IgD-negative memory B cell (primary cell): ENCODE data around the gene NUTM2B. TPM values are rescaled to one million over a fixed set of nuclear protein-coding genes. Genes with fewer than 3 reads are reported as not detected.
"Not testable (repeated sequence)": the region's sequence is repeated elsewhere in the genome, so short reads cannot be mapped to it uniquely, and the experiment has no call there.

Source experiments
- H3K27ac Mint-ChIP-seq, 3 donors: one replicate each; pipeline ENCODE4 v1.8.0; 2020 to 2022; ENCODE audit warnings: mild to moderate bottlenecking in 3 of 3, mixed read lengths in 3 of 3, moderate library complexity in 1 of 3
- H3K27me3 Mint-ChIP-seq: one replicate; pipeline ENCODE4 v1.8.0; 2021; ENCODE audit warnings: mixed read lengths
- H3K36me3 Mint-ChIP-seq: one replicate; pipeline ENCODE4 v1.8.0; 2020; ENCODE audit warnings: mild to moderate bottlenecking, mixed read lengths
- H3K4me1 Mint-ChIP-seq, 3 donors: one replicate each; pipeline ENCODE4 v1.8.0; 2020 to 2022; ENCODE audit warnings: mixed read lengths in 3 of 3, mild to moderate bottlenecking in 1 of 3
- H3K4me3 Mint-ChIP-seq, 4 donors: one replicate each; pipeline ENCODE4 v1.8.0; 2020 to 2022; ENCODE audit warnings: mild to moderate bottlenecking in 4 of 4, mixed read lengths in 4 of 4, moderate library complexity in 3 of 4
- H3K9me3 Mint-ChIP-seq, 3 donors: one replicate each; pipeline ENCODE4 v1.8.0; 2020 to 2021; ENCODE audit warnings: mixed read lengths in 3 of 3, mild to moderate bottlenecking in 1 of 3
- polyA plus RNA-seq: library from polyadenylated mRNA; unstranded; fragments of 300-500 nt; fragmentation: Illumina TruSeq; gene quantifications from one replicate; pipeline ENCODE4 v1.2.3, GENCODE V29; 2021

Gene NUTM2B
- polyA plus RNA-seq, 1 donor from 2014 or later = 0.21 TPM

DNA sequence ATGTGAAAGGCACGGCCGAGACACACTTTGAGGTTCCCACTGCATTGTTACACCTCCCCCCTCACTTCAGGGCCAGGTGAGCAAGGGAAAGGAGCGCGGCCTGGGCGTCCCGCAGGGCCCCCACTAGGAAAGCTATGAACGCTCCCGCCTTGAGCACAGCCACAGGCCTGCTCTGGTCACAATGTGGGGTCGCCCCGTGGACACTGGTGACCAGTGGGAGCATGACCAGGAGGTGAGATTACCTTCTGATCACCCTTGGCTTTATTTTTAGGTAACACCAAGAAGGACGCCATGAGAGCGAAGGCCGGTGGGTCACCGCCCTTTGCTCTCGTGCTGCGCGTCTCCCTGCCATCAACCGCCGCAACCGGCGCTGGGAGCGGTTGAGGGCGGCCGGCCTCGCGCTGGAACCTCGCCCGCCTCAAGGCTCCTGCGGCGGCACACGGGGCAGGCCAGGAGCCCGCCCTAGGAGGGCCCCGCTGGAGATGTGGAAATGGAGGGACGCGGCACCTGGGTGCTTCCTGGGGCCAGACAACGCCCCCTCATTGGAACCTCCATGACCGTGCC lies 2.6 kb upstream of the NUTM2B start:
- not testable (repeated sequence) for H3K4me3 Mint-ChIP-seq, H3K36me3 Mint-ChIP-seq, H3K27me3 Mint-ChIP-seq, H3K9me3 Mint-ChIP-seq, H3K4me1 Mint-ChIP-seq, H3K27ac Mint-ChIP-seq

DNA sequence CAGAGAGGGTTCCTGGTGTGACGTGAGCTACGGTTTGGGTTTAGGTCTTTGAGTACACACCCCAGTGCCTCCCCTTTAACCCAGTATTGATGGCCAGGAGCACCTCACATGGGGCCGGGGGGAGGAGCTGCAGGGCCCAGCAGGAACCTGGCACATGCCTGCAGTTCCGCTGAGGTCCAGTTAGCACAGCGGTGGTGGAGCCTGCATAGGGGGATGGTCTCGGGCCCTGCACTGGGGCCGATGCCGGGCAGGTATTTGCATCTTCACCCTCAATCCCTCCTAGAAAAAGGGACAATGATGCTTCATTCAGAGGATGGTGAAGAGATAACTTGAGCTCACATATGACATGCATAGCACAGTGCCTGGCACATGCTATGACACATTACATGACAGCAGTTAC lies 4.0 kb downstream of the NUTM2B start:
- not testable (repeated sequence) for H3K4me1 Mint-ChIP-seq, H3K27me3 Mint-ChIP-seq, H3K27ac Mint-ChIP-seq, H3K36me3 Mint-ChIP-seq, H3K4me3 Mint-ChIP-seq, H3K9me3 Mint-ChIP-seq

DNA sequence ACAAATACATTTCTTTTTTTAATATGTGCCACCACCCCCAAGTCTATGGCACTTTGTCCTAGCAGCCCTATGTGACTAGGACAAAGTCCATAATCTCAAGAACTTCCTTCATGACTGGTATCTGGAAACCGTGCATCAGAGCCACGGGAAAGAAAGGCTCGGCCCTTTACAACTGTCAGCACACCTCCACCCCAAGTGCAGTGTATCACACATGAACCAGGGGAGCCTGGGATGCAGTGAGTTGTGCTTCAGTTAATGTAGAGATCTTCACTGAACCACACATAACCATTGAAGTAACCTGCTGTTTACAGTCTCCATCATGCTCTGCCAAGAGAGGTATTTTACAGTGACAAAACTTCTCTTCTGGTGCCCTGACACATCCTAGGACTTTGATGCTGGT lies 11.9 kb downstream of the NUTM2B start:
- not testable (repeated sequence) for H3K27ac Mint-ChIP-seq, H3K4me1 Mint-ChIP-seq, H3K27me3 Mint-ChIP-seq, H3K4me3 Mint-ChIP-seq, H3K9me3 Mint-ChIP-seq, H3K36me3 Mint-ChIP-seq

DNA sequence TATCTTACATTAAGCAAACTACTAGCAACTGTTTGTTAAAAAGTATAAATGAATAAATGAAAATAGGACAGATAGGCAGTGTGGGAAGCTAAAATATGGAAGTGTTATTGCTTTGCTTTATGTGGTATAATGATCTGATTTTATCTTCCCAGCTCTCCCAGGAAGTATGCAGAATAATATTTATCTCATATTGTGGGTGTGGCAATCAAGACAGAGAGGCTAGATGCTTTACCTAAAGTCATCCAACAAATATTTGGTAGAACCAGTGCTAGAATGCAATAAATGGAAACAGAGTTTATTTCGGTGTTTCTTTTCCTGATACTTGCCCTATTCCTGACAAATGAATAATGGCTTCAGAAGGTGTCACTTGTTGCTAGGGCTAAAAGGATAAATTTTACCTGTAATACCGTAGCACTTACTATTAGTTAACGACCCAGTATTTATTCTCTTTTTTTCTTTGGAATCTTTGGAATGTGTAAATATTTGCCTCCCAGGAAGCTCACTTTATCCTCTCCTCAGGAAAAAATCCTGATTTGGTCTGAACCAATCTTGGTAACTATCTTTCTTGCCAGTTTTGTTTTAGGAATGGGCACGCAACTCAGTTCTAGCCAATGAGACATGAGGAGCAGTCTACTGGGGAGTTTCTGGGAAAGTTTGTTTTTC lies 14.0 kb downstream of the NUTM2B start:
- not testable (repeated sequence) for H3K36me3 Mint-ChIP-seq, H3K27ac Mint-ChIP-seq, H3K4me1 Mint-ChIP-seq, H3K4me3 Mint-ChIP-seq, H3K27me3 Mint-ChIP-seq, H3K9me3 Mint-ChIP-seq

DNA sequence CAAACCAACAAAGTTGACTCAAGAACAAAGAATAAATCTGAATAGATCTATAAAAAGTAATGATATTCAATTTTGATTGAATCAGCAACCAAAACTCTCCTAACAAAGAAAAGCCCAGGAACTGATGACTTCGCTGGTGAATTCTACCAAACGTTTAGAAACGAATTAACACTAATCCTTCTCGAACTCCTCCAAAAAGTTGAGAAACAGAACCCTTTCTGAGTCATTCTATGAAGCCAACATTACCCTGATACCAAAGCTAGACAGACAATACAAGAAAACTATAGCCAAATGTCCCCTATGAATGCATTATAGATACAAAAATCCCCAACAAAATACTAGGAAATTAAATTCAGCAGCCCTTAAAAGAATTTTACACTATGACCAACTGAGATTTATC lies 17.0 kb downstream of the NUTM2B start:
- not testable (repeated sequence) for H3K36me3 Mint-ChIP-seq, H3K4me3 Mint-ChIP-seq

DNA sequence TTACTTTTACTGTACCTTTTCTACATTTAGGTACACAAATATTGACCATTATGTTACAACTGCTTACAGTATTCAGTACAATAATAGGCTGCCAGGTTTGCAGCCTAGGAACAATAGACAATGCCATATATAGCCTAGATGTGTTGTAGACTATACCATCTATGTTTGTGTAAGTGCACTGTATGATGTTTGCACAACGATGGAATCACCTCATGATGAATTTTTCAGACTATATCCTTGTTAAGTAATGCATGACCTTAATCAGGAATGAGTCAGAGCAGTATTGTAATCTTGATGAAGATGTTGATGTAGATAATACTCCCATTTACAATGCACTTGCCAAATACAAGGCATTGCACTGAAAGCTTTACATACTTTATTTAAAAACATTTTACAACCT lies 23.6 kb downstream of the NUTM2B start:
- not testable (repeated sequence) for H3K4me1 Mint-ChIP-seq, H3K36me3 Mint-ChIP-seq, H3K4me3 Mint-ChIP-seq, H3K27me3 Mint-ChIP-seq, H3K27ac Mint-ChIP-seq, H3K9me3 Mint-ChIP-seq

More for the DNA sequence above, 17.0 kb downstream of the NUTM2B start:
- H3K27ac Mint-ChIP-seq, H3K27me3 Mint-ChIP-seq, H3K4me1 Mint-ChIP-seq, H3K9me3 Mint-ChIP-seq: not testable (repeated sequence)

DNA sequence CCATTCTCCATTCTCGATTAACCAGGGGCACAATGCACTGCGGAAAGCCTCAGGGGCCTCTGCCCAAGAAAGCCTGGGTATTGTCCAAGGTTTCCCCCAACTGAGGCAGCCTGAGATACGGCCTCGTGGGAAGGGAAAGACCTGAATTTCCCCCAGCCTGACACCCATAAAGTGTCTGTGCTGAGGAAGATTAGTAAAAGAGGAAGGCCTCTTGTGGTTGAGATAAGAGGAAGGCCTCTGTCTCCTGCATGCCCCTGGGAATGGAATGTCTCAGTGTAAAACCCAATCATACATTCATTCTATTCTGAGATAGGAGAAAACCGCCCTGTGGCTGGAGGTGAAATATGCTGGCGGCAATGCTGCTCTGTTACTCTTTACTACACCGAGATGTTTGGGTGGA lies 41.8 kb downstream of the NUTM2B start:
- H3K4me3 Mint-ChIP-seq, H3K27me3 Mint-ChIP-seq, H3K36me3 Mint-ChIP-seq, H3K9me3 Mint-ChIP-seq, H3K4me1 Mint-ChIP-seq, H3K27ac Mint-ChIP-seq: not testable (repeated sequence)

DNA sequence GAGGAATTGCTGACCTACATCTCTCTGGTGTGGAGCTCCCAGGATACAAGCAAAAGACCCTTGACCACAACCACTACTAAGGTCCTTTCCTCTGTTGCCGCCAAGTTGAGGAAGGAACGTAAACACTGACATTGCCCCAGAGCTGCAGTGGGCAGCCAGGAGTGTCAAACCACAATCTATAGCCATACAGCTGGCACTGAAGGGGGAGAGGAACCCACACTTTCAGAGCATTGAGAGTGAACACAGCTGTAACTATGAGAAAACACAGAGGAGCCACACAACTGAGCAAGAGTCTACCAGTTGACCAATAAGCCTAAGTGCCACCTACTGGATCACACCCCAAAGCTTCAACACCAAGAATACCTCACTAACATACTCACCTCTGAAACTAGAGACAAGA lies 45.5 kb downstream of the NUTM2B start:
- H3K4me3 Mint-ChIP-seq, H3K9me3 Mint-ChIP-seq, H3K27me3 Mint-ChIP-seq, H3K36me3 Mint-ChIP-seq, H3K4me1 Mint-ChIP-seq, H3K27ac Mint-ChIP-seq: not testable (repeated sequence)

DNA sequence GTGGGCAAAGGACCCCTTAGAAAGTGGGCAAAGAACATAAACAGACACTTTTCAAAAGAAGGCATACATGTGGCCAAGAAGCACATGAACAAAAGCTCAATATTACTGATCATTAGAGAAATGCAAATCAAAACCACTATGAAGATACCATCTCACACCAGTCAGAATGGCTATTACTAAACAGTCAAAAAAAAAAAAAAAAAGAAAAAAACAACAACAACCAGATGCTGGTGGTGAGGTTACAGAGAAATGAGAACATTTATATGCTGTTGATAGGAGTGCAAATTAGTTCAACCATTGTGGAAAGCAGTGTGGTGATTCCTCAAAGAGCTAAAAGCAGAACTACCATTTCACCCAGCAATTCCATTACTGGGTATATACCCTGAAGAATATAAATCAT lies 50.6 kb downstream of the NUTM2B start:
- H3K36me3 Mint-ChIP-seq = peaks cover 10% of the 10 kb centered on the region
- not testable (repeated sequence) for H3K9me3 Mint-ChIP-seq, H3K4me3 Mint-ChIP-seq, H3K27me3 Mint-ChIP-seq, H3K4me1 Mint-ChIP-seq, H3K27ac Mint-ChIP-seq

DNA sequence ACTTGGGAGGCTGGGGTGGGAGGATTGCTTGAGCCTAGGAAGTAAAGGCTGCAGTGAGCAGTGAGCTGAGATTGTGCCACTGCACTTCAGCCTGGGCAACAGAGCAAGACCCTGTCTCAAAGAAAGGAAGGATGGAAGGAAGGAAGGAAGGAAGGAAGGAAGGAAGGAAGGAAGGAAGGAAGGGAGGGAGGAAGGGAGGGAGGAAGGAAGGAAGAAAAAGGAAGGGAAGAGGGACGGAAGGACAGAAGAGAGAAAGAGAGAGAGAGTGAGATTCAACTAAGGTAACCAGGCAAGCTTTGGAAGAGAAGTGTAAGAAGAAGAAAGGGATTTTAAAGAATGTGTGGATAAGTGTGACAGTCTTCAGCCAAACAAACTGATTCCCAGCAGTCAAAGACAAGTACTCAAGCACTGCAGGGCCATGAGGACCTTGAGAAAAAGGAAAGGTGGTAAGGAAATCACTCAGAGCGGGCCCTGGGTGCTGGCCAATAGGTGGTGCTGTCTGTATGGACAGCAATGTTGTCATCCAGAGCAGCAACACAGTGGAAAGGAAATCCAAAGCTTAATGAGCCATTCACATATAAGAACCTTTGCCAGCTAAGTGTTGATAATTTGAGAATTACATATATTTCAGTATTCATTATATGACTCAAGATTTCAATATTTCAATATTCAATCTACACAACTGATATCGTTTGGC lies 55.4 kb downstream of the NUTM2B start:
- H3K9me3 Mint-ChIP-seq, H3K27ac Mint-ChIP-seq, H3K27me3 Mint-ChIP-seq, H3K4me1 Mint-ChIP-seq, H3K4me3 Mint-ChIP-seq: not testable (repeated sequence)
- H3K36me3 Mint-ChIP-seq = peaks cover 15% of the 10 kb centered on the region

Other genes with a start within 250 kb of the NUTM2B start
- gene EIF5AL1, start 190.7 kb upstream of the NUTM2B start, polyA plus RNA-seq = 0.18 TPM
- gene SFTPA2, start 142.8 kb upstream of the NUTM2B start, polyA plus RNA-seq = not detected
- not detected for gene SFTPA1, start 92.3 kb upstream of the NUTM2B start, polyA plus RNA-seq
- not detected for gene NUTM2E, start 123.5 kb downstream of the NUTM2B start, polyA plus RNA-seq
- gene SFTPD, start 245.9 kb downstream of the NUTM2B start, polyA plus RNA-seq = not detected